ENCODE results near the gene IRF4. TPM values are rescaled to one million over a fixed set of nuclear protein-coding genes. Genes with fewer than 3 reads are reported as not detected.
A peak's percentile ranks its signal among the peaks of the same experiment; 100 is the strongest.

Gene IRF4
- total RNA-seq, 2 experiments from 2014 or later = 16.9 to 20.8 TPM

- Histone ChIP-seq H3K36me3 (ENCODE audit: insufficient read depth, low read length) (no peaks in the 10 kb centered on the region), H3K27ac (ENCODE audit: low read depth in 1 of 2, low read length in 2 of 2) (no peak overlapping the region), H3K27me3 (ENCODE audit: control insufficient read depth in 1 of 2, insufficient read depth in 2 of 2, low read length in 2 of 2) (peaks cover 0 to 10% of the 10 kb centered on the region in 2 experiments), H3K9me3 (ENCODE audit: control insufficient read depth in 1 of 2, insufficient read depth in 1 of 2, low read length in 2 of 2) (peaks cover 0 to 32% of the 10 kb centered on the region in 2 experiments), H3K4me1 (ENCODE audit: insufficient read depth, low read length) (peaks cover 4% of the 10 kb centered on the region), H3K4me3 (ENCODE audit: low read length) (no peak overlapping the region)
- intact Hi-C loops (cut with DNase I, micrococcal nuclease) = loop anchor here in 1 of 2 experiments (10.0 kb wide), 1 partner anchor 214 kb away; no protein-coding TSS in a partner anchor
- no peak for TF ChIP-seq CTCF (IDR thresholded peaks at IDR 0.05)
- CTCF ChIA-PET = no interaction called here
- Mint-ChIP-seq H3K27me3 (peaks cover 60% of the 10 kb centered on the region), H3K4me1 (ENCODE audit: low read depth) (no peaks in the 10 kb centered on the region), H3K9me3 (no peaks in the 10 kb centered on the region), H3K4me3 (no peak overlapping the region), H3K27ac (no peak overlapping the region), H3K36me3 (ENCODE audit: low read depth) (no peaks in the 10 kb centered on the region)
- POLR2A ChIA-PET = no interaction called here
- peak in 1 of 14 experiments; percentile 9 for DNase-seq
- no peak for ATAC-seq (ENCODE audit: poor library complexity)
Measured at GRCh38 chr6:380234-381218, 11.0 kb upstream of the IRF4 start.

GRCh38 chr6:381742-382461 is 9.7 kb upstream of the IRF4 start:
- Mint-ChIP-seq H3K9me3 (no peaks in the 10 kb centered on the region), H3K4me1 (ENCODE audit: low read depth) (no peaks in the 10 kb centered on the region), H3K27ac (no peak overlapping the region), H3K4me3 (no peak overlapping the region), H3K27me3 (peaks cover 49% of the 10 kb centered on the region), H3K36me3 (ENCODE audit: low read depth) (no peaks in the 10 kb centered on the region)
- no peaks in the 10 kb centered on the region for H3K36me3 ChIP-seq (ENCODE audit: insufficient read depth, low read length)
- no peak for TF ChIP-seq CTCF (IDR thresholded peaks at IDR 0.05)
- ATAC-seq (ENCODE audit: poor library complexity) = no peak
- H3K4me1 ChIP-seq (ENCODE audit: insufficient read depth, low read length) = peaks cover 4% of the 10 kb centered on the region
- intact Hi-C loops (cut with DNase I, micrococcal nuclease) = loop anchor here in 1 of 2 experiments (10.0 kb wide), 1 partner anchor 213 kb away; no protein-coding TSS in a partner anchor
- CTCF ChIA-PET = no interaction called here
- peak in 1 of 14 experiments; percentile 6 for DNase-seq
- POLR2A ChIA-PET = no interaction called here
- H3K27me3 ChIP-seq (ENCODE audit: control insufficient read depth in 1 of 2, insufficient read depth in 2 of 2, low read length in 2 of 2) = peaks cover 0 to 10% of the 10 kb centered on the region in 2 experiments
- no peak overlapping the region for H3K27ac ChIP-seq (ENCODE audit: low read depth in 1 of 2, low read length in 2 of 2)
- H3K4me3 ChIP-seq (ENCODE audit: low read length) = no peak overlapping the region
- H3K9me3 ChIP-seq (ENCODE audit: control insufficient read depth in 1 of 2, insufficient read depth in 1 of 2, low read length in 2 of 2) = peaks cover 0 to 32% of the 10 kb centered on the region in 2 experiments
